GM12878 (cell line): ENCODE data around the gene ASB7. TPM values are rescaled to one million over a fixed set of nuclear protein-coding genes. Genes with fewer than 3 reads are reported as not detected.

ENCODE experiments used
- ATAC-seq: fragments of 200-7000 bp; cut with Tn5 transposase; 3 replicates; pipeline ENCODE4 v1.9.1; 2020; ENCODE audit warnings: mild to moderate bottlenecking, moderate library complexity
- BruUV-seq: library from RNA; stranded (reverse); fragments of 400-500 nt; replicated peaks from 2 replicates; lab custom pipeline; 2021; lab: Mats Ljungman, UMichigan
- CTCF ChIA-PET: fragments of 300-600 bp; sonication (Branson Sonifier 250); formaldehyde crosslinking; extraction: SDS; loops from one replicate; lab custom pipeline; 2021; ENCODE audit warnings: inconsistent platforms; lab: Yijun Ruan, JAX
- POLR2A ChIA-PET: fragments of 350-600 bp; formaldehyde crosslinking; extraction: SDS; loops from one replicate; lab custom pipeline; 2021; ENCODE audit warnings: inconsistent platforms; lab: Charles Lee
- RAD21 ChIA-PET: fragments of 300-600 bp; sonication (Branson Sonifier 250); formaldehyde crosslinking; loops from one replicate; lab custom pipeline; 2023; ENCODE audit warnings: antibody characterized with exemption; ENCODE audit not compliant: unreplicated experiment; lab: Charles Lee
- SMC1A ChIA-PET: fragments of 300-600 bp; sonication (Branson Sonifier 250); formaldehyde crosslinking; loops from one replicate; lab custom pipeline; 2023; ENCODE audit not compliant: unreplicated experiment, uncharacterized antibody; lab: Charles Lee
- DNase-seq: peaks from one replicate; pipeline ENCODE4 v3.0.0-alpha.2; 2011; ENCODE audit warnings: low read depth, low spot score
- FAIRE-seq: peaks from 3 replicates; lab custom pipeline; 2011; peaks lifted over from hg19 to GRCh38; lab: Jason Lieb, UNC
- H2AFZ ChIP-seq: 2 replicates; pipeline ENCODE4 v1.6.0; 2011; ENCODE audit warnings: low read depth, low read length, control low read depth; ENCODE audit not compliant: control insufficient read depth
- H3K27ac ChIP-seq: 2 replicates; pipeline ENCODE4 v1.5.1; 2011; ENCODE audit warnings: control low read depth; ENCODE audit not compliant: control insufficient read depth, insufficient read depth
- H3K27me3 ChIP-seq, 2 experiments: replicated peaks in 1 of 2; 2 replicates each; pipeline versions ENCODE4 v1.6.0 to v1.6.1; 2011; ENCODE audit warnings: low read length in 1 of 2; ENCODE audit not compliant: control insufficient read depth in 2 of 2, insufficient read depth in 2 of 2
- H3K36me3 ChIP-seq, 2 experiments: 2 replicates each; pipeline ENCODE4 v1.5.1; 2011; ENCODE audit warnings: low read length in 1 of 2; ENCODE audit not compliant: control insufficient read depth in 2 of 2, insufficient read depth in 2 of 2
- H3K4me1 ChIP-seq: 2 replicates; pipeline ENCODE4 v1.6.1; 2011; ENCODE audit warnings: mild to moderate bottlenecking, low read length, moderate library complexity, mixed read lengths; ENCODE audit not compliant: control insufficient read depth, insufficient read depth
- H3K4me2 ChIP-seq: 2 replicates; pipeline ENCODE4 v1.6.0; 2011; ENCODE audit warnings: control low read depth; ENCODE audit not compliant: control insufficient read depth, insufficient read depth
- H3K4me3 ChIP-seq: fragments of 200-600 bp; sonication (generic); 2 replicates; pipeline ENCODE4 v1.5.1; 2016
- H3K79me2 ChIP-seq: 2 replicates; pipeline ENCODE4 v1.6.0; 2011; ENCODE audit warnings: low read length; ENCODE audit not compliant: control insufficient read depth, insufficient read depth
- H3K9ac ChIP-seq: 2 replicates; pipeline ENCODE4 v1.8.0; 2011; ENCODE audit warnings: low read length, control low read depth, mixed read lengths; ENCODE audit not compliant: control insufficient read depth, insufficient read depth
- H3K9me3 ChIP-seq: replicated peaks from 3 replicates; pipeline ENCODE4 v1.5.1; 2011; ENCODE audit warnings: mild to moderate bottlenecking, low read length; ENCODE audit not compliant: control insufficient read depth, insufficient read depth
- H4K20me1 ChIP-seq: 2 replicates; pipeline ENCODE4 v1.6.0; 2011; ENCODE audit not compliant: control insufficient read depth, insufficient read depth
- ATF2 ChIP-seq: IDR thresholded peaks from 2 replicates; pipeline ENCODE4 v1.6.1; 2012; ENCODE audit warnings: low read length, inconsistent platforms
- GATAD2B ChIP-seq: fragments of 450-650 bp; conservative IDR thresholded peaks from 2 replicates; pipeline ENCODE4 v1.6.1; 2017; ENCODE audit warnings: low read depth, mild to moderate bottlenecking, moderate library complexity
- HSF1 ChIP-seq: fragments of 150-350 bp; IDR thresholded peaks from 2 replicates; pipeline ENCODE4 v1.6.1; 2014; ENCODE audit warnings: mild to moderate bottlenecking, low read depth, low read length
- IRF3 ChIP-seq: fragments of 450-650 bp; IDR thresholded peaks from 2 replicates; pipeline ENCODE4 v1.6.1; 2014; ENCODE audit warnings: mild to moderate bottlenecking
- KLF5 ChIP-seq: fragments of 450-650 bp; IDR thresholded peaks from 2 replicates; pipeline ENCODE4 v1.6.1; 2014; ENCODE audit warnings: mild to moderate bottlenecking; ENCODE audit not compliant: partially characterized antibody
- MYB ChIP-seq: fragments of 150-350 bp; IDR thresholded peaks from 2 replicates; pipeline ENCODE4 v1.6.1; 2014; ENCODE audit warnings: mild to moderate bottlenecking, low read depth, low read length, borderline replicate concordance
- NFXL1 ChIP-seq: fragments of 450-650 bp; IDR thresholded peaks from 2 replicates; pipeline ENCODE4 v1.6.1; 2017; ENCODE audit warnings: antibody characterized with exemption, mild to moderate bottlenecking, borderline replicate concordance
- ZSCAN29 ChIP-seq: fragments of 450-650 bp; IDR thresholded peaks from 2 replicates; pipeline ENCODE4 v1.6.1; 2017; ENCODE audit warnings: mild to moderate bottlenecking, moderate library complexity
- WGBS: methylation state at CpG from one replicate; pipeline ENCODE4 v1.1.6; 2016; ENCODE audit warnings: low lambda C conversion rate; ENCODE audit not compliant: insufficient replicate concordance, insufficient coverage; ENCODE audit errors: missing lambda C conversion rate; 5-methylcytosine and 5-hydroxymethylcytosine counted together
- in situ Hi-C: fragments of 300-500 bp; cut with MboI; formaldehyde crosslinking; loops from 9 replicates; pipeline ENCODE4 v1.14.3; 2018; ENCODE audit warnings: mixed read lengths
- intact Hi-C: fragments of 100-400 bp; cut with micrococcal nuclease; formaldehyde crosslinking; loops from one replicate; pipeline ENCODE4 v1.14.2; 2022; ENCODE audit not compliant: unreplicated experiment
- polyA plus RNA-seq, 11 experiments: library from polyadenylated mRNA; depleted of rRNA in 4 of 11; unstranded in 6 of 11; stranded (reverse) in 5 of 11; fragments of >200 nt; fragmentation: Nextera tagmentation in 4 of 11; fragmentation: Illumina TruSeq in 1 of 11; extraction: Ambion mirVana in 4 of 11; extraction: Trizol in 1 of 11; gene quantifications; 1 replicate in 1 of 11; 2 replicates in 10 of 11; pipeline versions ENCODE4 v1.2.1 to v1.2.3, GENCODE V29; 2011 to 2016; ENCODE audit warnings: inconsistent platforms in 2 of 11, missing spikeins in 2 of 11, low read depth in 1 of 11
- total RNA-seq, 4 experiments: library from RNA; depleted of rRNA in 3 of 4; stranded (reverse); fragments of >200 nt in 3 of 4; fragmentation: Illumina TruSeq in 1 of 4; extraction: Trizol in 1 of 4; gene quantifications; 2 replicates each; pipeline versions ENCODE4 v1.2.1 to v1.2.3, GENCODE V29; 2013 to 2021

The ASB7 gene
- total and polyA plus RNA-seq, 10 of the 15 experiments (the other 5 are each of a cell fraction or from before 2014, with no cell fraction given) = 2.7 to 13.9 (median 8.6) TPM

GRCh38 chr15:100692246-100692645 lies 89.9 kb downstream of the ASB7 start:
- ATAC-seq (no peak), FAIRE-seq (no peak), DNase-seq (no peak)
- TF ChIP-seq KLF5 = no peak
- no peak for TF ChIP-seq IRF3
- no peak for TF ChIP-seq ZSCAN29
- TF ChIP-seq MYB = no peak
- TF ChIP-seq NFXL1 = no peak
- no peak for TF ChIP-seq HSF1
- TF ChIP-seq GATAD2B = no peak
- no peak for TF ChIP-seq ATF2
- ChIA-PET RAD21 (no interaction called here), SMC1A (interaction anchor here (0.5 kb wide), 1 partner anchor 123 kb away, joined by 3 read pairs; no protein-coding TSS in a partner anchor), POLR2A (no interaction called here), CTCF (no interaction called here)
- H3K4me2 ChIP-seq = no peak overlapping the region
- BruUV-seq = no TSS peak
- WGBS = 52% methylated on average over 3 of the region's 3 CpGs
- H4K20me1 ChIP-seq = no peaks in the 10 kb centered on the region
- no peak overlapping the region for H3K27ac ChIP-seq
- in situ Hi-C loops = no loop called here
- no peaks in the 10 kb centered on the region for H3K36me3 ChIP-seq
- no peaks in the 10 kb centered on the region for H3K79me2 ChIP-seq
- H3K4me3 ChIP-seq = no peak overlapping the region
- H3K9ac ChIP-seq = no peak overlapping the region
- H3K4me1 ChIP-seq = no peaks in the 10 kb centered on the region
- intact Hi-C loops = no loop called here
- H2AFZ ChIP-seq = no peak overlapping the region
- no peaks in the 10 kb centered on the region; the same call in 2 of the 3 replicates for H3K9me3 ChIP-seq
- H3K27me3 ChIP-seq = no peaks in the 10 kb centered on the region
